Activated CD8-positive, alpha-beta memory T cell treated with anti-CD3 and anti-CD28 coated beads, Interleukin-2, amount 50 U/mL, for 1 hour (primary cell): Measurements from ENCODE around the gene TMEM252.

Experiments used
- DNase-seq: peaks from one replicate; pipeline ENCODE4 v3.0.0-alpha.2; 2020; ENCODE audit errors: extremely low read depth

Gene TMEM252, protein sequence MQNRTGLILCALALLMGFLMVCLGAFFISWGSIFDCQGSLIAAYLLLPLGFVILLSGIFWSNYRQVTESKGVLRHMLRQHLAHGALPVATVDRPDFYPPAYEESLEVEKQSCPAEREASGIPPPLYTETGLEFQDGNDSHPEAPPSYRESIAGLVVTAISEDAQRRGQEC

DNA sequence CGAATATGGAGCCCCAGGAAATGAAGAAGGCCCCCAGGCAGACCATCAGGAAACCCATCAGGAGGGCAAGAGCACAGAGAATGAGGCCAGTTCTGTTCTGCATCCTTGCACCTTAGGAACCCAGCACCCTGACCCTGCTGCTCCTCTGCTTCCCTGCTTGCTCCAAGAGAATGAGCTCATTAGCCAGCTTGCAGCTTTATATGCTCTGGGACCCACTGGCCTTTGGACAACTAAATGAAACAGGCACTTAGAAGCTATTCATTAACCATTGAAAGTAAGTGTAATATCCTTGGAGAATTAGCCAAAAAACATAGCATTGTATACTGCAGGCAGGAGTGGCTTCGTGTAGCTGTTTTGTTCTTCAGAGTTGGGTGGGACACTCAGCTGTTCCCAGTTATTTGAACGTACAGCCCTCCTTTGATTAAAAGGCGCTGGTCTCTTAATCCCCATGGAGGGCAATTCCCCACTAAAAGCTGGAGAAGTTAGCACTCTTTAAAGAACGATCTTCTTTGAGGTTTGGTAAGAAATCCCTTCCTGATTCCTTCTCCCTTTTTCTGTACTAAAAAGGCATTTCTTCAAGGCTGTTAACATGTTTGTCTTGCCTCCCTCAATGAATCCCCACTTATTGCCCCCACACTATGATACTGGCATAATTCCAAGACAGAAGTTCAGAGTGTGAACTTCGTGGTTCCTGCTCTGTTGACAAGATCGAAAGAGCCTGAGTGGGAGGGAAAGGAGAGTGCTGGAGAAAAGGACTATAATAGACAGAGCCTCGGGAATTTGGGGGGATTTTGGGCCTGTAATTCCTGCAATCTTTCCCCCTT, at the start of gene TMEM252:
TMEM252 (minus strand) TSS at position 172 of the 824 bp plus-strand sequence; CDS start at position 103, 69 bp downstream.
- no peak for DNase-seq

DNA sequence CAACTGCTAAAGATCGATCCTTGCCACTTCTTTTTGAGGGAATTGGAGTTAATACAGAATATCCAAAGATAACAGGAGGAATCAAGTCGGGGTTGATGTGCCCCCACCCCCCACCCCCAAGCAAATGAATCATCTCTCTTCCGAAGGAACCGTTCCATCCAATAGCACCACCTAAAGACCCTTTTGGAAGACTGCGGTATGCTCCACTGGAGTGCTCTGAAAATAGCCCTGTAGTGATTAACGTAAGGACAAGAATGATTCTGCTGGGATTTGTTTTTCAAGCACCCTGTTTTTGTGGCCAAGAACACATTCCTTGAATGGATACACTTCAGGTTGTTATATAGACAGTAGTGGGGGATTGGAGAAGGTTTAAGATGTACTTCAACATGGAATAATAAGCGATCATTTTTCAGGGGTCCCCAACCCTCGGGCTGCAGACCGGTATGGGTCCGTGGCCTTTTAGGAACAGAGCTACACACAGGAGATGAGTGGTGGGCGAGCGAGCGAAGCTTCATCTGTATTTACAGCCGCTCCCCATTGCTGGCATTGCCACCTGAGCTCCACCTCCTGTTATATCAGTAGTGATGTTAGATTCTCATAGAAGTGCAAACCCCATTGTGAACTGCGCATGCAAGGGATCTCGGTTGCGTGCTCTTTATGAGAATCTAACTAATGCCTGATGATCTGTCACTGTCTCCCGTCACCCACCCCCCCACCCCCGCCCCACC, 44.5 kb upstream of the TMEM252 start:
- DNase-seq: no peak

DNA sequence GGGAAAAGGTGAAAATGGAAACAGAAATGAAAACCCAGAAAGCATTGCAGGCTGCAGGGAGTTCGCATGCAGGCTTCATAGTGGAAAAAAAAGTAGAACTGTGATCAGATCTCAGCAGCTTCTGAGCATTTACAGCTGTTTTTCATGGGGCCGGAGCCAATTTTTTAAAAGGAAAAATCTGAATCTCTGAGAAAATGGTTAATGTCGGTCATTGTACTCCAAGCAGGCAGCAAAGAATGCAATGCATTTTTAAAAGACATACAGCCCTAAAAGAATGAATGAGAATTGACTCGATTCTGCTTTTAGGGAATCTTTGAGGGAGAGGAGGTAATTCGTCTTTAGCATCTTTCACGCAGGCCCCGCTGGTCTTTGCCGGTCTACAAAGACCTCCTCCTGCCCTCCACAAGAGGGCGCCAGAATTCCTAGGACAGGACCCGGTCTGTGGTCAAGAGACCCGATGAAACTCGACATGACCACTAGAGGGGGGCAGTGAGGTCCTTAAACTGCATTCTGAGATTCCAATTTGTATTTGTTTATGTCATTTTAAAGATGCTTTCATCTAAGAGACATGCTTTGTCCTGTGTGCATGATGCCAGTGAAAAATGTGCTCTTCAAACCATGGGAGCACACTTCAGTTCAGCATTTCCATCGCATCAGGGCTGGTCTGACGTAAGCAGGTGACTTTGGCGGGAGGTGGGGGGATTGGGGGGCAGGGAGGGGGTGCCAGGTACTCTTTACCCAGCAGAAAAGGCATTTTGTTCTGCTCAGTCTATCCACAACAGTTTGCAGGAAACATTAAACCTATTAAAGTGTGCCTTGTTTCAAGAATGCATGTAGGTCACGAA, 43.7 kb upstream of the TMEM252 start:
- peak; percentile 71 for DNase-seq

DNA sequence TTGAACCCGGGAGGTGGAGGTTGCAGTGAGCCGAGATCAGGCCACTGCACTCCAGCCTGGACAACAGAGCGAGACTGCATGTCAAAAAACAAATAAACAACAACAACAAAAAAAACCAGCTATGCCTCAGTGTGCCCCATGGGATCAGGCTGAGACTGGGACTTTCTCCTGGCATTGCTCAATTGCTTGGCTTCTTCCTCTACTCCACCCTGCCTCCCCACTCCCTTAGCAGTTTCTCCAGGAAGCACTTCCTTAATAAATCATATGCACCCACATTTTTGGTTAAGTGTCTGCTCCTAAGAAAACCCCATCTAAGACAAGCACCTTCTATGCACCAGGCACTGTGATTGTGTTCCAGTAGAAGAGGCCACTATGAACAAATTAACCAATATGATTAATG, 41.0 kb upstream of the TMEM252 start:
- no peak for DNase-seq

DNA sequence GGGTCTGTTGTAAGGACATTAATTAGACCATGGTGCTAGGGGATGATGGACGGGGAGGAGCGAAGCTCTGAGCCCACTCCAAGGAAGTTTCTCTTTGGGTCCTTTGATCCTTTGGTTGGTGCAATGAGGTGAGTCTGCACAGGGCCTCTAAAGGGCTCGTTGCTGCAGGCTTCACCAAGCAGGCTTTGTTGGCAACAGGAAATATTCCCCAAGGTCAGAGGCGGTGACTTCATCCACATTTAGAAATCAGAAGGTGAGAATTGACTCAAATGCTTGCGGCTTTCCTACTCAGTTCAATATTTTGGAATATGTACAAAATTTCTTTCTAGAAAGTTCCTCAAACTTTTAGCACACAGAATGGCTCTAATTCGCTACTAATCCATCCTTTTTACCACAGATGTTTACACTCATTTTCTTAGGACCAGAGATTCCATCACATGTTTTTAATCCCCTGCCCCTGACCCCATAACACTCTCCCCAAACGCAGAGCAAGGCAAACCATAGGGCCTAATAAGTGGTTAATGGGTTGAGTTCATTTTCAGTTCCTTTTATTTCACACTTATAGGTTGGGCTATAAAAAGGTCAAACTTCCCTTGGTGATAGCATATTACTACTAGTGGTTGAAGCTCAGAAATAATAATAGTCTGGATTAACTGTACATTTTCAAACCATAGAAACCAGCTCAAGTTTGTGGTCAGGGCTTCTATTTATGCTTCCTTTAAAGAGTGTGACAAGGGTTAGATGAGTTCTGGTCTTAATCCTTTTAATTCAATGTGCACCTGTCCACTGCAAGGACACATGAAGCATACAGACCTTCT, 37.3 kb upstream of the TMEM252 start:
- DNase-seq: no peak

DNA sequence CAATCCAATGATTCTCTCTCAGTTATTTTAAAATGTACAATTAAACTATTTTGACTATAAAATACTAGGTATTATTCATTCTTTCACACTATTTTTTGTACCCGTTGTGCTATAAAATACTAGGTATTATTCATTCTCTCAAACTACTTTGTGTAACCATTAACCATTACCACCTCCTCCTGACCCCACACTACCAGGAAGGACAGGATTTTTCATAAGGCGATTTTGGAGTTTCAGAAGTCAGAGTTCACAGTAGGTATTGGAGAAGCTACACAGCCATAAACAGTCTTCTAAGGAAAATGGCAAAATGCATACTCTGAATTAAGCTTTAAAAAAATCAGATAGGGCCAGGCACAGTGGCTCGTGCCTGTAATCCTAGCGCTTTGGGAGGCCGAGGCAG, 35.1 kb upstream of the TMEM252 start:
- DNase-seq: no peak

DNA sequence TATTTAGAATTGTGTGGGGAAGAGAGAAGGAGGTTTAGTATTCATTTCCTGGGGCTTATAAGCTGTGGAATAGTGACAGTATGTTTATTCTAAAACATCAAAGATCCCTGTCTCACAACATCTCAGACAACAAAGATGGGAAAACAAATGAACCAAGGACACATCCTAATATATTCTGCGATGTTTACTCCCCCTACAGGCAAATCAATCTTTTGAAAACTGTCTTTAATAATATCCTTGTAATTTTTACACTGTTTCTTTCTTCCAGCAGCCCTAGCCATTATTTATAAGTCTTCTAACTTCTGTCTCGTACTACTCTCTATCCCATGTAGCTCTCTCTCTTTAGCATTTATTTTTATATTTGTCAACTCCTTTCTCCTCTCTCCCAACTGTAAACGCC, 33.5 kb upstream of the TMEM252 start:
- no peak for DNase-seq

DNA sequence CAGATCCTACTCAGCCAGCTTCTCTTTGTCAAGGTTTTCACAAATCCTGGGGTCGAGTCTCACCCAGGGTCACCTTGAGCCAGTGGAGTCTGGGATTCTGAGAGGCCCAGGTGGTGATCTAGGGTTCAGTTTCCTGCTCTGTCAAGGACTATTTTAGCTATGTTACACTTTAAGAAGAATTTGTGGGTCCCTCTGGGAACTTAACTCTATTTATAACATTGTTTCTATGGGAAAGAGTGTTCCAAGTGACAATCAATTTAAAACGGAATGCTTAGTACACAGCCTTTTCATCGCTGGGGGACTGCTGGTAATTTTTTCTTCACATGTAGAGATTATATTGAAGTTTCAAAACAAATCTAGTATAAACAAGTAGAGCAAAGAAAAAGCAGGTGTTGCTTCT, 26.9 kb upstream of the TMEM252 start:
- no peak for DNase-seq

DNA sequence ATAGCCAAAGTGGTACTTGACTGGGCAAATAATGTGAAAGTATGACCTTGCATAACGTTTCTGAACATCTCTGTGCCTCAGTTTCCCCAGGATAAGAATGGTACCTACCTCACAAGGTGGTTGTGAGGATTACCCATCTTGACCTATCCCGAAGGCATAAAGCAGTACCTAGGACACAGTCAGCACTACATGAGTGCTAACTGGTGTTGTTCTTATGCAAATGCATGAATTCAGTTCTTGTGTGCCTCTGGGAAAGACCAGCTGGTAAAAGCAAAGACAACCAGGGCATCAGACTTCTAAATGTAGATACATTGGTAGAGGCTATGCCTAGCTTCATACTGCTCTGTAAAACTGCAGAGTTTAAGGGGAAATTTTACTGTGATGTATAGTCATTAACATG, 21.8 kb upstream of the TMEM252 start:
- no peak for DNase-seq

DNA sequence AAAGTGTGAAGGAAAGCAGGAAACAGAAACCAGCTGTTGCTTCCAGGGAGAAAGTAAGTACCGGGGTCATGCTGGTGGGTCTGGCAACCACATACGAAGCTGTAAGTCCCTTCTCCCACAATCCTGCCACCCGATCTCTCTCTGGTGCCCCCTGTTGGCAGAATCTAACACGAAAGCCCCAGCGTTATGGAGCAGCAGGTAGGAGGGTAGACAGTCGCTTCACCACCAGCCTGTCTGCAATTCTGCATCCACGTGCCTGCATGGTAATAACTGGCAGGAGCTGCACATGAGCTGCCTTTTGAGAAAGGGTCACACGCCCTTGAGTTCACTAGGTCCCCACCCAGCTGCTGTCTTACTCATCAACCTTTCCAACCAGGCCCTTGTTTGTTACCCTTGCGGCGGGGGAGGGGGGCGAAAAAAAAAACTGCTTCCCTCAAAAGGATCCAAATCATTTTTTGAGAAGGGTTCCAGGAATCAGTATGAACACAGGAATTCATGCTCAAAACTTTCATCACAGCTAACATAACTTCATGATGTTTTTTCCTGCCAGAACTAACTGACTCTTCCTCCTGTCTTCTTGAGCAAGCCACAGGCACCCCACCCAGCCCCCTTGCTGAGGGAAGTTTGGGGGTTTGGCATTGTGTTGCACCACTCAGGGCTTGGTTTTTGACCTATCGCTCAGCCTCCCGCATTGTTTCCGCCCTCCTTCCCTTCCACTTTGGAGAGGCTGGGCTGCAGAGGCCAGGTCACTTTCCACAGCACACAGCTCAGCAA, 19.6 kb upstream of the TMEM252 start:
- DNase-seq: no peak

DNA sequence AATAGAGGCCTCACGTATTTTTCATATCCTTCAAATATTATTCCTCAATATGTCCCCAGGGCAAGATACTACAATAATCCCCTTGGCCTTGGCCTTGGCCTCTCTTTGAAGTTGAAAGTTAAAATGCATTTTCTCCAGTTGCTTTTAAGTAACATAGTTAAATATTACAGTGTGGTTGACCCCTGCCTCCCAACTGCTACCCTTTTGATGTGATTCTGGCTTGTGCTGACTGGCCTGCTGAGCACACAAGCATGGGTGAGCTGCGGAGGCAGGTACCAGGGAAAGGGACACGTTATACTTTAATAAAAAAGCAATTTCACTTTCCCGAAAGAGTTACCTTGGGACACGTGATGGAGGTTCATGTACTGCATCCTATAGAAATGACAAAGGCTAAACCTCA, 17.9 kb upstream of the TMEM252 start:
- no peak for DNase-seq

DNA sequence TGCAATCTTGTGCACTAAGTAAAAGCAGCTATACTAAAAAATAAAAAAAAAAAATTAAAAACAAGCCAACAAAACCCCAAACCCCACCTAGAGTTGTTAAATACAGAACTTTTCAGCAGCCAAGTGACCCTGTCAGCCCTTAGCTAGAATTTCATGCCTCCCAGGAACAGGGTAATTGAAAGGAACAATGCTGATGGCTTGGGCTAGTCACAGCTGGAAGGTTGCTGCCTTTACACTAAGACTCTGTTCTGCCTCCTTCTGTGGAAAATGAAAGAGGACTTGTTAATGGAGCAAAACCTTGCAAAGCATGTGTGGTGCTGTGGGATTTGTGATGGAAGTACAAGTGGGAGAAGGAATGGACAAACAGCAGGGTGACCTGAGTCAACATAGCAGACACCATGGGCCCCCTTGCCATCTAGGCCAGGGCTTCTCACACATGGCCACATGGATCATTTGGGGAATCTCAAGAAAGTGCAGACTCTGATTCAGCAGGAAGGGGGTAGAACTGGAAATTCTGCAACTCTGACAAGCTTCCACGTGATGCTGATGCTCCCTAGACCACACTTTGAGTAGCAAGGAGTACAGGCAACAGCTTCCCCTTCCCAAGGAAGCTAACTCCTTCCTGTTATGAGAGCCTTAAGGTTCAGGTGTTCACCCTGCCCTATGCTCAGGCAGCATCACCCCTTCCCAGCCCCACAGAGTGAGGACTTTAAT, 14.9 kb upstream of the TMEM252 start:
- DNase-seq: no peak

DNA sequence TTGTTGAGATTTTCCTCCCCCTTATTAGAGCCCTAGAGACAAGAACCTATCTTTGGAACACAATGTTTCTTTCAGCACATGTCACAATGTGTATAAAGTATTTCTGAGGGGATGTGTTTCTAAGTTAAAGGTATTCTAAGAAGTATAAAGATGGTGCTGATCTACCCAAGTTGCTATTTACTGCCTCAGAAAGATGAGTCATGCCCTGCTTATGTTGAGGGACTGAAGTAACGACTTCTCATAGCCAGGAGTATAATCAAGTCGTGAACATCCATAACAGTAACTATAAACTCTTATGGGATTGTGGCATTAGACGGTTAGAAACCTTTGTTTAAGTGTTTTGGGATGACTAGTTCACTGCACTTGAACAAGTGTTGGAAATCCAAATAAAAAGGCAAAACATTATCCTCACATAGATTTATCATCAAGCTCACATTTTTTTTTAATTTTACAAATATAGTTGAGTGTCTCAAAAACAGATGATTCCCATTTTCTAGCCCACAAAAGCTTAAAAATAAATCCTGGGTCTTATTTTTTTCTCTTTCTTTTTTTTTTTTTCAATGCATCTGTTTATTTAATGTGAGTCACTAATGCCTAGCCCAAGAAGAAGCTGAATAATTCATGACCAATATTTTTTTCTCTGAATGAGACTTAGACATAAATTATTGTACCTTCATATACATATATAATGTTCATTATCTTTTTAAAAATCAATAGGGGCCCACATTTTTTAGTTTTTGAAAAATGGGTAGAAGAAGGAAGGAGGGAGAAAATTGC, 12.2 kb upstream of the TMEM252 start:
- no peak for DNase-seq

DNA sequence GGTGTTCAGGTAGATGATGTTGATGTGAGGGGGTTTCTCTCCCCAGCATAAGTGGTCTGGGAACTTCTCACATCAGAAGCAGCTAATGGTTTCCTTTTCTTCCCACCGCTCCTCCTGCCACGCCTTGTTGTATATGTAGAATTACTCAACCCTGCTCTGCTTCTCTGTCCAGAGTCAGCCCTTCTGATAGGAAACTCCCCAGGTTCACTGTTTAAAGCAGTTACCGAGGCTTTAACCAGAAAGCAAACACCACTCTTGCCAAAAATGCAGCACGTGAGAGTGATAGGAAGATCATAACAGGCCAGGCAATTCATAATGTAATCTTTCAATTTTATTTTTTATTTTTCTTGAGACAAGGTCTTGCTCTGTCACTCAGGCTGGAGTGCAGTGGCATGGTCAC, 10.5 kb upstream of the TMEM252 start:
- DNase-seq: no peak

DNA sequence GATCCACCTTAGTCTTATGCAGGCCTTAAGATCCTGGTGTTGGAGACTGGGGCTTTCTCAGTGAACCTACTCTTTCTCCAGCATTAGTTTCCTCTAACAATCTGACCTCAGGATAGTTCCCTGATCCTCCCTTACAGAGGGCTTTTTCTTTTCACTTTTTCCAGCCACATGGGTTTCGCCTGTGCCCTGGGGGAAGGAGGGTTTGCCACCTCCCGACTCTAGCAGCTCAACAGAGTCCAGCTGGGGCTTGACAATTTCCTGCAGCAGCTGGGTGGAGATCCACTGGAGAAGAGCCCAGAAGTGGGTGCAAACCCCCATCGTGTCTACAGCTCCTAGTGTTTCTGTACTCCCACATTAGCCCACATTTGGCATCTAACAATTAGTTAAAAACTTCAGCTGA, 7.6 kb upstream of the TMEM252 start:
- no peak for DNase-seq

DNA sequence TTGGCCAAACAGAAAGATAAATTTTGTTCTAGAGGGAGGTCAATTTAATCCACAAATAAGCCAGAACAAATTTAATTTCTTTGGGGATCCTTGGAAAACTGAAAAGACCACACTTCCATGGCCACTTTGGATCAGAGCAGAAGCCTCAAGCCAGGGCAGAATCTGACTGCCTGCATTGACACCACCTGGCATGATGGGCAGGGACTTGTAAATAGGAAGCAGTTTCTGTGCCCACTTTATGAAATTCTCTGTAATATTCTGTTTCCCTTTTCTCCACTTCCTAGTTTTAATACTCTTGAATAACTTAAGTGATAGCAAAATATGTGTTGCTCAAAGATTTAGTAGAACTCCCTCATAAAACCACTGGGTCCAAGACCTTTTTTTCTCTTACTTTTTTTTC, 6.7 kb upstream of the TMEM252 start:
- DNase-seq: no peak

DNA sequence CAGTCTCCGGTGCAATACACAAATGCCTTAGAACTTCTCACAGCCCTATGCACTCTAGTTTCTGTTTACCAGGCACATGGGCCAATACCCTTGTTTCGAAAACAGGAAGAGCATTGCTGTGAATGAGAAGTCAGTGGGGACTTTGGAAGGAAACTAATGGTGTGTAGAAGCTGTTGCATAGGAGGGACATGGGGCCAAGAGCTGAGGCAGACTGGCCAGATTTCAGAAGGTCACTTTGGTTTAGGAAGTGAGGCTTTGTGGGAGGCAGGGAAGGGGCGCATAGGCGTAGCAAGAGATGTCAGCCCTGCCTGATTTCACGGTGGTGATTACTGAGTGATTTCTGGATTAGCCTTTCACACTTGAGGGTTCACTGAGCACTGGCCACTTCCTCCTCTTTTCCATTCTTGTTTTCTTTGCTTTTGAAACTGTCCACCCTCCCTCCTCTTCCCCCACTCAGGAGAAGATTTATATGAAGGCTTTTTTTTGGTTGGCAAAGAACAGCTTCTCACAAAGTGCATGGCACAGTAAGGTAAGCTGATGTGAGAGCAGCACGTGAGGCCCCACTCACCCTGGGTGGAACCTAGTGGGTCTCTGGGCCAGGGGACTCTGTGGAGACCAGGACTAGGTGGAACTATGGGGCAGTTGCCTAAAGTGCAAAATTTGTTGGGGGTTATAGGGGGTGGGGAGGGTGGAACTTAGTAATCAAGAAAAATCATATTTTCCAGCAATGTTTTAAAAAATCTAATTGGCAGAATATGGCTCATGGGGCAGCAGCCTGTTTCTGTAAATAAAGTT, 6.1 kb upstream of the TMEM252 start:
- no peak for DNase-seq
